GM21381 (cell line): ENCODE results near the gene OR5AU1.

Source experiments
- ATAC-seq: cut with Tn5 transposase; IDR thresholded peaks from one replicate; pipeline ENCODE4 v1.9.1; 2021; ENCODE audit warnings: mild to moderate bottlenecking, moderate library complexity; ENCODE audit not compliant: unreplicated experiment

Gene OR5AU1

DNA sequence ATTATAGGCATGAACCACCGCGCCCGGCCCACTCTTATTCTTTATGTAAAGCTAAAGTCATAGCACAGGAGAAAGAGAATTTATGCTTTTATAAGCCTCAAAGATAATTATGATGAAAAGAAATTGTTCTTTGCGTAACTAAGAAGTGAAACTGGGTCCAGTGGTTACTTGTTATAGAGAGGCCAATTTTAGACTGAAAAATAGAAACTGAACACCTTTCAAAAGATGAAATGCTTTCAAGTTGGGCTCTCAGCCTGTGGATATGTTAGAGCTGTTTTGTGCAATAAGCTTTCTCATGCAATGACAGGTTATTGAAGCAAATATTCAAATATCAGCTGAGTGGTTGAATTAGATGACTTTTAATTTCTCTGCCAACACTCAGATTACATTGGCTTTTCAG is 47.1 kb downstream of the OR5AU1 start:
- ATAC-seq, result no peak

DNA sequence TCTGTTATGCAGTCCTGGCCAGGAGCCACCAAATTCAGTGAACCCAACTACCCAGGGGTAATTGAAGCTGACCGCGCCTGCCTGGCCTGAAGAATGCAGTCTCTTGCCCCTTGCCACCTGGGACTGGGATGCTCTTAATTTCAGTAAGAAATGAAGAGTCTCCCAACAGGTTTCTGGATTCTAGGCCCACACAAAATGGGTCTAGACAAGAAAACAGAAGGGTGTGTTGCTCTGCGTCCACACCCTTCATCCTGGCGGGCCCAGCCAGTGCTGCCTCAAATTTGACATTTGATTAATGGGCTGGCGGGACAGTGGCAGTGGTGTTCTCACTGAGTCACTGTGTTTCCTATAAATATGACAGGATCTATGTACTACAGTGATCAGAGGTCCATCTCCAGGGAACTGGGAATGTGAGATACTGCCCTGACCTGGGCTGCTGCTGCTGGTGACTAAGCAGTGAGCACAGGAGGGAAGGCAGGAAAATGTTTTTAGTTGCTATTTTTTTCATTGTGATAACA is 48.5 kb downstream of the OR5AU1 start:
- ATAC-seq, result no peak

DNA sequence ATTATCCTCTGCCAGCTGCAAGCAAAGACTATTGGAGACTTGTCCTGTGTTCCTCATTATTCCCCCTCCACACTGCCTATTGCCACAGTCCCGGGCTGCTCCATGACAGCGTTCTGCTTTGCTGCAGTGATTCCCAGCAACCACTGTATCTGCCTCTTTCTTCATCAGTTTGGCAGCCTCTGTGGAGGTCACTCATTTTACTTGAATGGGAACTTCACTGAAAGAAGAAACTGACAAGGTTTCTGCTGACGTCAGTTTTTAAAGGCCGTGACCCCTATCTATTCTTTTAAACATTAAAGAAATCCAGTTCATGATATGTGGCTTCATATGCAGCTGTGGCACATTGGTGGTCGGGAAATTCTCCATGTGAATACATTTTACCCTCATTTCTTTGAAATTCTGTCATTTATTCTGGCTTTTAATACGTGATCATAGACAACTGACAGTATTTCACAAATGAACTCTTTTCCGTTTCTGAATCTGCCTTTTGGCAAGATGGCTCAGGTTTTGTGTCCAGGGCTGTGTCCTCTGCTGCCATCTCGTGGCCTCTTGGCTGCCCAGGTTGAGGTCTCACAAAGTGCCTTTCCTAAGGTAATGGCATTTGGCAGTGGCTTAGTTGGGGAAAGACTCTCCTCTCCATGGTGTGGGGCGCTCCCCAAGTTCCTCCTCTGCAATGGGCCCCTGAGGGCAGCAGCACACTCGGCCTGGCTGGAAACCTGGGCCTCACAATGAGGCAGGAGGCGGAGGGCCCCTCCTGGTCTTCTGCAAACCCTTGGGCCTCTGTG is 49.2 kb downstream of the OR5AU1 start:
- ATAC-seq, result no peak

DNA sequence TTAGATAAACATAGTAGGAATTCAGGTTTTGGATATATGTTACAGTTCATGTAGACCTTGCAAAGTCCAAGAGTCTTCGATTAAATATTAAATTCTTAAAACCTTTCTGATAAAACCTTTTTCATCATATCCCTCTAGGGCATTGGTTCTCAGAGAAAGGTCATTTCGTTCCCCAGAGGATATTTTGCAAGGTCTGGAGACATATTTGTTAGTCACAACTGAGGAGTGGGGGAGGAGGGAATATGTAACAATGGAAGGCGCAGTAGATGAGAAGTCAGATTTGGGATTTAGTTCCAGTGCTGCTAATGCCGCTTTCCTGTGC is 49.7 kb downstream of the OR5AU1 start:
- no peak for ATAC-seq

DNA sequence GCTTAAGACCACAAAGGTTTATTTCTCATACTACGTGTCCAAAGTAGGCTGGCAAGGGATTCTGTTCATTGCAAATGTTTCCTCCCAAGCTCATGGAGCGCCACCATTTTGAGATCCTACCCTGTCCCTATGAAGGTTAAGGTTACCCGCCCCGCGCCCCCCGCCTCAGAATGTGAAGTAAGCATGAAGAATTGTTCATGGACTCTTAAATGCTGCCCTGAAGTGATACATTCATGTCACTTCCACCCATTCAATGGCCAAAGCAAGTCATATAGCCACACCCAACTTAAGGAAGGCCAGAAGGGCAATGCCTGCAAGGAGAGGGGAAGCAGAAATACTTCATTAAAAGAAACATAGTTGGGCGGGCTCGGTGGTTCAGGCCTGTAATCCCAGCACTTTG is 50.8 kb downstream of the OR5AU1 start:
- no peak for ATAC-seq
